Middle frontal gyrus (tissue), 1 donor: ENCODE data around the gene PRRG2.

ENCODE experiments used
- DNase-seq: peaks from one replicate; pipeline ENCODE4 v3.0.0-alpha.2; 2015; ENCODE audit warnings: low spot score; ENCODE audit errors: extremely low spot score

The PRRG2 gene

DNA sequence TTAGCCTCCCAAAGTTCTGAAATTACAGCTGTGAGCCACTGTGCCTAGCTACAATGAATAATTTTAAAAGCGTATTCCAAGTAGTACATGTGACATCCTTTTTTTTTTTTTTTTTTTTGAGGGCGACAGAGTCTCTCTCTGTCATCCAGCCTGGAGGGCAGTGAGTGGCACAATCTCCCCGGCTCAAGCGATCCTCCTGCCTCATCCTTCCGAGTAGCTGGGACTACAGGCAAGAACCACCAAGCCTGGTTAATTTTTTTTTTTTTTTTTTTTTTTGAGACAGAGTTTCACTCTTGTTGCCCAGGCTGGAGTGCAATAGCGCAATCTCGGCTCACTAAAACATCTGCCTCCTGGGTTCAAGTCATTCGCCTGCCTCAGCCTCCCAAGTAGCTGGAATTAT, 6.1 kb downstream of the PRRG2 start:
- DNase-seq = no peak

DNA sequence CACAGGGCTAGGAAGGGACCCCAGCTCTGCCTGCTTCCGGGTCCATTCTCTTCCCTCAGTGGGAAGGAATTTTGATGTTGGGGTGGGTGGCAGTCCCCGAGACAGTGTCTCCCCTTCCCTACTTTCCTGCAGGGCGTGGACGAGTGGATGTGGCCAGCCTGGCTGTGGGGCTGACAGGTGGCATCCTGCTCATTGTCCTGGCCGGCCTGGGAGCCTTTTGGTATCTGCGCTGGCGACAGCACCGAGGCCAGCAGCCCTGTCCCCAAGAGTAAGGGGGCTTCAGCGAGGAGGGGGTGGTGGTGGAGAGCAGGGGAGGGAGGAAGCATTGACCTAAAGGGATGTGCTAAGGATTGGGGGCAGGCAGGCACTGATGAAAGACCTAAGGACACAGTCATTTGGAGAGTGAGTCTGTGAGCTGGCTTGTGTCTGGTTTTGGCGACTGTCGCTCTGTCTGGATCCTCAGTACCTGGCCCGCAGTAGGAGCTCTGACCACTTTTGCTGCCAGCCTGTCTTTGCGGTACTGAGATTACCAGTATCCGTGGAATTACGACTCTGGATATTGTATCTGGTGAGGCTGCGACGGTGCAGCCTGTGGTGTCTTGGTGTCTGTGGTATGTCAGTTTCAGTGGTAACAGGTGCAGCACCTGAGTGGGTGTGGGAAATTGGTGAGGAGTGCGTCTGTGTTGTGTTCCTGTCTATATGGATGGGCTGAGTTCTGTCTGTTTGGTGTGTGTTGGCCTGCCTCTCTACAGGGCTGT, 7.4 kb downstream of the PRRG2 start:
- no peak for DNase-seq

DNA sequence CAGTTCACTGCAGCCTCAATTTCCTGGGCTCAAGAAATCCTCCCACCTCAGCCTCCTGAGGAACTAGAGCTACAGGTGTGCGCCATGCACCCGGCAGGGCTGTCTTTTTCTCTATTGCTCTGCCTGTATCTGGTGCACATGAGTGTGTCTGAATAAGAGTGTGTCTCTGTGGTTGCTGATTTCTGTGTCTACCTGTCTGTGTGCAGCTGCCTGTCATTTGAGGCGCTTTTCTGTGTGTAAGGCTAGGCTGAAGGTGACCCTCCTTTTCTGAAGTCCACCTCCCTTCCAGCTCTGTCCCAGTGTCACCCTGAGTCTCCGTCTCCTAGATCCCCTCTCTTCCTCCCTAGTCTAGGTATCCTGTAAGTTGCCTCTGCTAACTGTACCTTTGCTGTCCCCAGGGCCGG, 8.4 kb downstream of the PRRG2 start:
- no peak for DNase-seq

DNA sequence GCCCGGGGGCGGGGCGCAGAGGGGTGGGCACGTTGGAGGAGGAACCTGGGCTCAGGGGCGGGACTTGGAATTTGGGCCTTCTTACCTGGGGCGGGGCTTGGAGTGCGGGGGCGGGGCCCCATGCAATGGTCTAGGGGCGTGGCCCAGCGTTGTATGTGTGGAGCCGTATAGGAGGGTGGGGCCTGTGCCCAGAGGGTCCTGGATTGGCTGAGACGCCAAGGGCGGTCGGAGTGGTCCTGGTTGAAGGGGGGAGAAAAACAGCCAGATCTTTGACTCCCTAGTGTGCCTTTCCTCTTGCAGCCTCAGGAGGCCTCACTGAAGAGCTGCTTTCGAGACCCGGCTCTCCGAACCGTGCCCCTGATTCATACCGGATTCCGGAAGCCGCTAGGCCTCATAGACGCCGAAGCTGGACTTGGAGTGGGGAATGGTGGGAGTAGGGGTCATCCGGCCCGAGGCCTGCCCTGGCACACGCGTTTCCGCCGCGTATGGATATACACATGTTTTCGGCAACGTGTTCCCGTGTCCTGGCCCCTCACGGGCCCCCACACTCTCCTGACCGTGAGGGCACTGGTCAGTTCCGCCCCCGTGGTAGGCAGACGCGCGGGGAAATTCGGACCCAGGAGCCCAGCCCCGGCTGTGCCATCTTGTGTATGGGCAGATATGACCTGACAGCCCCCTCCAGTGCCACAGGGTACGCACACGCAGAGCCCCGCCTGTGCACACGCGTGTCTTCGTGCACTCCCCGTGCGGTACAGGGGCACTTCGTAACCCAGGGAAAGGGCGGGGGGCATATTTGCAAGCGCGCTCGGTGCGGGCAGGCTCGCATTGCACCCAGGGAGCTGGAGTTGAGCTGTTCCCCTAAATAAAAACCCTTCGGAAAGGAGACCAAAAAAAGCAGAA, 9.2 kb downstream of the PRRG2 start:
- DNase-seq = peak; percentile 81

GRCh38 chr19:49590971-49591730, 10.0 kb downstream of the PRRG2 start, which contains the start of gene PRR12:
Gene PRR12, plus strand, starts transcription at chr19:49591182. Its CDS starts 473 bp downstream, at chr19:49591655.
- no peak for DNase-seq

DNA sequence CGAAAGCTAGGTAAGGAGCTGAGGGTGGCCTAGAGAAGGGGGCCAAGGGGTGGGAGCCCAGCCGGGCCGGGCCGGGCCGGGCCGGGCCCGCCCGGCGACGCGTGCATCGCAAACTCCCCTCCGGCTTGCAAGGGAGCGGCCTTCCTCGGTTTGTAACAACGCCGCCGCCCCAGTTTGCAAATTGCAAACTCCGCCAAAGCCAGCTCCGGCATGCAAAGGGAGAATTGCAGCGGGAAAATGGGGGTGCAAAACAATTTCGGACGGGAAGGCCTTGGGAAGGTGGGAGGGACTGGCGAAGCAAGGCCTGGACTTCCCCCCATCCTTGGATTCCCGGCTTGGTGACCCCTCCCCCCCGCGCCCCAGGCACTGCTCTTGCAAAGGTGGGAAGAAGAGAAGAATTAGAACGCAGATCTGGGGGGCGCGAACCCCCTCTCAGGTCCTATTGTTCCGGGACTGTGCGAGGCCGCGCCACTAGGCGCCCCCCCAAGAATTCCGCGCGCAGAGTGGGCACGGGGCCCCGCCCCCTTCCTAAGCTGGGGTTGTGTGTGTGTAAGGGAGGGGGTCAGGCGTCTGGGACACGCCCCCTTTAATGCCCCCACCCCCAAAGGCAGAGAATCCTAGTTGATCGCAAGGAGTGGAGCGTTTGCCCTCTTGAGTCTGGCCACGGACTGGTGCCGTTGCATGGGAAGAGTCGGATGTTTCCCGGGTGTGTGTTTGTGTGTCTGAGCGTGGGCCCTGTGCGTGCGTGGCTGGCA, 10.8 kb downstream of the PRRG2 start:
- no peak for DNase-seq

DNA sequence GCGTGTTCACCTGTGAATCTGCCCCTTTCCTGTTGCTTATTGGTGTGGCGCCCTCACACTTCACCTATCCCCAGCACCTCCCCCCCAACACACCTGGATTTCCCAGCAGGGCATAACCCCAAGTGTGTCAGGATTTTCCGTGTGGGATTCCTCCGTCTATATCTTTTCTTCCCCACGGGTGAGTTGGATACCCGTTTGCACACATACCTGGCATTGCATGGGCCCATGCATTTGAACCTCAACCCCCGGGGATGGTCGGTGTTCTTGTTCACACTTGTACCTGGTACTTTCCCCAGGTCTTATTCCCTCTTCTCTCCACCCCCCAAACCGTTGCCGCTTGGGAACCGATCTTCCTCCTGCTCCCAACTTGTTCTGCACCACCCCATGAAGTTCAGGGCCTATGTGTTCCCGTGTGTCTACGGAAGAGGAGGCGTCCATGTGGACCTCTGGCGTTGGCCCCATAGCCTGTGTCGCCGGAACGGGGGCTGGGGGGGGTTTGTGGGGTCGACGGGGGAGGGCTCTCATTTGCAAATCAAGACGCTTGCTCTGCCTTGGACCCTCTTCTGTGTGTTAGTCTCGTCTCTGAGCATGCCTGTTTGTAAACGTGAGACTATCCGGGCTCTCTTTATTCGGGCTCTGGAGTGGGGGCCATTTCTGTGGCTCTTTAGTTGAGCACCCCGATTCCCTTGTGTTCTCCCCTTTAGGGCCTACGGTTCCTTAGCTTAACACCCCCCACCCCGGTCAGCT, 11.5 kb downstream of the PRRG2 start:
- DNase-seq = no peak

GRCh38 chr19:49593233-49594113, 12.4 kb downstream of the PRRG2 start:
- peak; percentile 70 for DNase-seq

- no peak for DNase-seq
Observed at GRCh38 chr19:49594157-49594992, 13.3 kb downstream of the PRRG2 start.

GRCh38 chr19:49594993-49595818, 14.1 kb downstream of the PRRG2 start:
- DNase-seq = no peak

- DNase-seq = no peak
Observed at GRCh38 chr19:49595819-49596404, 14.8 kb downstream of the PRRG2 start.

DNA sequence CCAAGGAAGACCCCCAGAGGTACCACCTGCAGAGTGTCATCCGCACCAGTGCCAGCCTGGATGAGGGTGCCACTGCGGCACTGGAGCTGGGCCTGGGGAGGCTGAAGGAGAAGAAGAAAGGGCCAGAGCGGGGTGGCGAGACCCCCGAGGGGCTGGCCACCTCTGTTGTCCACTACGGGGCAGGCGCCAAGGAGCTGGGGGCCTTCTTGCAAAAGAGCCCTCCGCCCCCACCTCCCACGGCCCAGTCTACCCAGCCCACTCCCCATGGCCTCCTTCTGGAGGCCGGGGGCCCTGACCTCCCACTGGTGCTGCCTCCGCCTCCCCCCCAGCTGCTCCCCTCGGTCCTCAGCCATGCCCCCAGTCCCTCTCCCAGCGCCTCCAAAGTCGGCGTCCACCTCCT, 15.3 kb downstream of the PRRG2 start:
- no peak for DNase-seq

DNA sequence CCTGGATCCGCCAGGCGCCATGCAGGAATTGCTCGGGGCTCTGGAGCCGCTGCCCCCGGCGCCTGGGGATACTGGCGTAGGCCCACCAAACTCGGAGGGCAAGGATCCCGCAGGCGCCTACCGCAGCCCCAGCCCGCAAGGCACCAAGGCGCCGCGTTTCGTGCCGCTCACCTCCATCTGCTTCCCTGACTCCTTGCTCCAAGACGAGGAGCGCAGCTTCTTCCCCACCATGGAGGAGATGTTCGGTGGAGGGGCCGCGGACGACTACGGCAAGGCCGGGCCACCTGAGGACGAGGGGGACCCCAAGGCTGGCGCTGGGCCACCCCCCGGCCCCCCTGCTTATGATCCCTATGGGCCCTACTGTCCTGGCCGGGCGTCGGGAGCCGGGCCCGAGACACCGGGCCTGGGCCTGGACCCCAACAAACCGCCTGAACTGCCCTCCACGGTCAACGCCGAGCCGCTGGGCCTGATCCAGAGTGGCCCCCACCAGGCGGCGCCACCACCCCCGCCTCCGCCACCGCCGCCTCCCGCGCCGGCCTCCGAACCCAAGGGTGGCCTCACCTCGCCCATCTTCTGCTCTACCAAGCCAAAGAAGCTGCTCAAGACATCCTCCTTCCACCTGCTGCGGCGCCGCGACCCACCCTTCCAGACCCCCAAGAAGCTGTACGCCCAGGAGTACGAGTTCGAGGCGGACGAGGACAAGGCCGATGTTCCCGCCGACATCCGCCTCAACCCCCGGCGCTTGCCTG, 16.0 kb downstream of the PRRG2 start:
- DNase-seq = no peak

- no peak for DNase-seq
Observed at GRCh38 chr19:49597703-49597974, 16.5 kb downstream of the PRRG2 start.

GRCh38 chr19:49599378-49600295, 18.5 kb downstream of the PRRG2 start:
- DNase-seq = no peak
